ENCODE measurements around the gene EPS8.

The EPS8 gene

DNA sequence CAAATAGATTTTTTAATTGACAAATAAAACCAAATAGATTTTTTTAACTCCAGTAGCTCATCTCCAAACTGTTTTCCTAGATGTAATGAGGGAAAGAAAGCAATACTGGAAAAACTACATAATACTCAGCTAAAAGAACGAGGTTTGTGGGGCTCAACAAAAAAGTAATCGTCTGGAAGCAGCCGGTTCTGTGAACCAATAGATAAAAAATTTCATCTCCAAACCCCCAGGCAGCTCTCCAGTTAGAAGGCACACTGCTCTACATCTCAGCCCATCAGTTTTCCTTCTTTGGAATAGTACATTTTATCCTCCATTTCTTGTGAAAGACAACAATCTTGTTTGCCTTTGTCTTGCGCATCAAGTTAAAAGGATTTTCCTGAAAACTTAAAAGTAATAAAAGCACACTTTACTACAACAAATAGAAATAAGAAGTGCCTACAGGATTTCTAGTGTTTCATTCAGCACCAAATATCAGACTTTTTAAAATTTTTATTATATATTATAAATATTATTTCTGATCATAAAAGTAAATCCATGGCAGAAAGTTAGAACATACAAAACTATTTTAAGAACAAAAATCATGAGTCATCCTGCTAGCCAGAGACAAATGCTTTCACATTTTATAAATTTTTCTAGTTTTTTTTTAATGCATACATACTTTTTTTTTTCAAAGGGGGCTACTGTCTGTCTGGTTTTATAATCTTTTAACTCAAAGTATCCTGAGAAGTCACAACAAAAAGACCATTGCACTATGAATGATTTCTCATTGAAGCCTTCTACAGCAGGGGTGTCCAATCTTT is 67.7 kb downstream of the EPS8 start:
- Histone ChIP-seq H3K79me2 (ENCODE audit: insufficient read depth, low read length) (no peaks in the 10 kb centered on the region), H3K4me1 (ENCODE audit: insufficient read depth, low read length, poor library complexity, severe bottlenecking) (no peaks in the 10 kb centered on the region)

DNA sequence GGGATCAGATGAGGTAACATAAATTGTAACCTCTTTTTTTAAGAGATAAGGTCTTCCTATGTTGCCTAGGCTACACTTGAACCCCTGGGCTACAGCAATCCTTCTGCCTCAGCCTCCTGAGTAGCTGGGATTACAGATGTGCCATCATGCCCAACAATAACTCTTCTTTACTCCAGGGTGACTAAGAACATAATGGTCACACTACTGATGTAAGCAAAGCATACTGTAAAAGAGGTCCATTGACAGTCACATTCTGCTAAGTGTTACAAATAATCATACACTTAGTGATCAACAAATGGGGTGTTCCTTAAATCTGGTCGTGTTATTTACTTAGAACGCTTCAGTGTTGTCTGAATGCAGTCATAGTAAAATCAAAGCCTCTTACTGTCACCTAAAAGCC is 68.9 kb downstream of the EPS8 start:
- Histone ChIP-seq H3K36me3 (ENCODE audit: insufficient read depth, low read length) (no peaks in the 10 kb centered on the region), H3K9ac (ENCODE audit: low read depth, low read length, poor library complexity, severe bottlenecking) (no peak overlapping the region), H2AFZ (ENCODE audit: low read length) (no peak overlapping the region), H3K4me3 (ENCODE audit: low read length, poor library complexity, severe bottlenecking) (no peak overlapping the region), H3K4me1 (ENCODE audit: insufficient read depth, low read length, poor library complexity, severe bottlenecking) (no peaks in the 10 kb centered on the region), H3K79me2 (ENCODE audit: insufficient read depth, low read length) (no peaks in the 10 kb centered on the region), H3K9me2 (replicated peaks; ENCODE audit: low read depth, low read length) (no peaks in the 10 kb centered on the region), H3F3A (ENCODE audit: low read depth) (no peaks in the 10 kb centered on the region), H3K9me3 (ENCODE audit: insufficient read depth, low read depth, low read length) (no peaks in the 10 kb centered on the region), H4K20me1 (ENCODE audit: insufficient read depth, low read length, poor library complexity, severe bottlenecking) (no peaks in the 10 kb centered on the region), H3K4me2 (ENCODE audit: low read depth, low read length, poor library complexity, severe bottlenecking) (no peak overlapping the region), H3K27me3 (ENCODE audit: insufficient read depth, low read length, poor library complexity, severe bottlenecking) (no peaks in the 10 kb centered on the region)
- TF ChIP-seq EZH2phosphoT487 (IDR thresholded peaks at IDR 0.05; ENCODE audit: borderline replicate concordance): no peak
- TF ChIP-seq, protein P1, sequence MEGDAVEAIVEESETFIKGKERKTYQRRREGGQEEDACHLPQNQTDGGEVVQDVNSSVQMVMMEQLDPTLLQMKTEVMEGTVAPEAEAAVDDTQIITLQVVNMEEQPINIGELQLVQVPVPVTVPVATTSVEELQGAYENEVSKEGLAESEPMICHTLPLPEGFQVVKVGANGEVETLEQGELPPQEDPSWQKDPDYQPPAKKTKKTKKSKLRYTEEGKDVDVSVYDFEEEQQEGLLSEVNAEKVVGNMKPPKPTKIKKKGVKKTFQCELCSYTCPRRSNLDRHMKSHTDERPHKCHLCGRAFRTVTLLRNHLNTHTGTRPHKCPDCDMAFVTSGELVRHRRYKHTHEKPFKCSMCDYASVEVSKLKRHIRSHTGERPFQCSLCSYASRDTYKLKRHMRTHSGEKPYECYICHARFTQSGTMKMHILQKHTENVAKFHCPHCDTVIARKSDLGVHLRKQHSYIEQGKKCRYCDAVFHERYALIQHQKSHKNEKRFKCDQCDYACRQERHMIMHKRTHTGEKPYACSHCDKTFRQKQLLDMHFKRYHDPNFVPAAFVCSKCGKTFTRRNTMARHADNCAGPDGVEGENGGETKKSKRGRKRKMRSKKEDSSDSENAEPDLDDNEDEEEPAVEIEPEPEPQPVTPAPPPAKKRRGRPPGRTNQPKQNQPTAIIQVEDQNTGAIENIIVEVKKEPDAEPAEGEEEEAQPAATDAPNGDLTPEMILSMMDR (conservative IDR thresholded peaks at IDR 0.05; ENCODE audit: low read length): no peak

More for the DNA sequence above, 67.7 kb downstream of the EPS8 start:
- Histone ChIP-seq H3K27me3 (ENCODE audit: insufficient read depth, low read length, poor library complexity, severe bottlenecking) (no peaks in the 10 kb centered on the region), H3K4me2 (ENCODE audit: low read depth, low read length, poor library complexity, severe bottlenecking) (no peak overlapping the region), H3K9me3 (ENCODE audit: insufficient read depth, low read depth, low read length) (no peaks in the 10 kb centered on the region), H3K36me3 (ENCODE audit: insufficient read depth, low read length) (no peaks in the 10 kb centered on the region), H2AFZ (ENCODE audit: low read length) (no peak overlapping the region), H4K20me1 (ENCODE audit: insufficient read depth, low read length, poor library complexity, severe bottlenecking) (no peaks in the 10 kb centered on the region), H3K9ac (ENCODE audit: low read depth, low read length, poor library complexity, severe bottlenecking) (no peak overlapping the region), H3F3A (ENCODE audit: low read depth) (no peaks in the 10 kb centered on the region), H3K9me2 (replicated peaks; ENCODE audit: low read depth, low read length) (no peaks in the 10 kb centered on the region), H3K4me3 (ENCODE audit: low read length, poor library complexity, severe bottlenecking) (no peak overlapping the region)
- TF ChIP-seq EZH2phosphoT487 (IDR thresholded peaks at IDR 0.05; ENCODE audit: borderline replicate concordance): no peak
- TF ChIP-seq, protein P1 (conservative IDR thresholded peaks at IDR 0.05; ENCODE audit: low read length): no peak

DNA sequence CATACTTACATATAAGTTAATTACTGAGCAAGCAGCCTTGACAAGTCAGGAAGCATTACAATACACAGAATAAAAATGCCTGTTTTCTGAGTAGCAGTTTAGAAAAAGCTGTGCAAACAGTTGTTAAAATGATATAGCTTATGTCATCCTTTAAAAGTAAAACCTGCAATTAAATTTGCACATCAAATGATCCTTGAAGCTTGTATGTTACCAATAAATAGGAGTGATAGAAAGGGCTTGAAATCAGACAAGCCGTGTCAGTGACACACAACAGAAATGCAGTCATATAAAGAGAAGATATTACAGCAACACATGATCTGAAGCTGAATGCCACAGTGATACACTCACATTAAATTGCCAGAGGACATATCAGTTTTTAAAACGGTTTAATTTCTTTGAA is 70.0 kb downstream of the EPS8 start:
- no peak overlapping the region for H2AFZ ChIP-seq (ENCODE audit: low read length)
- H3K27me3 ChIP-seq (ENCODE audit: insufficient read depth, low read length, poor library complexity, severe bottlenecking): no peaks in the 10 kb centered on the region
- H3F3A ChIP-seq (ENCODE audit: low read depth): no peaks in the 10 kb centered on the region
- no peak overlapping the region for H3K4me3 ChIP-seq (ENCODE audit: low read length, poor library complexity, severe bottlenecking)
- H3K4me1 ChIP-seq (ENCODE audit: insufficient read depth, low read length, poor library complexity, severe bottlenecking): no peaks in the 10 kb centered on the region
- H3K9me3 ChIP-seq (ENCODE audit: insufficient read depth, low read depth, low read length): no peaks in the 10 kb centered on the region
- no peaks in the 10 kb centered on the region for H4K20me1 ChIP-seq (ENCODE audit: insufficient read depth, low read length, poor library complexity, severe bottlenecking)
- no peak overlapping the region for H3K4me2 ChIP-seq (ENCODE audit: low read depth, low read length, poor library complexity, severe bottlenecking)
- no peaks in the 10 kb centered on the region for H3K79me2 ChIP-seq (ENCODE audit: insufficient read depth, low read length)
- no peak overlapping the region for H3K9ac ChIP-seq (ENCODE audit: low read depth, low read length, poor library complexity, severe bottlenecking)
- no peaks in the 10 kb centered on the region for H3K9me2 ChIP-seq (replicated peaks; ENCODE audit: low read depth, low read length)
- no peak for TF ChIP-seq EZH2phosphoT487 (IDR thresholded peaks at IDR 0.05; ENCODE audit: borderline replicate concordance)
- TF ChIP-seq, protein P1 (conservative IDR thresholded peaks at IDR 0.05; ENCODE audit: low read length): no peak
- no peaks in the 10 kb centered on the region for H3K36me3 ChIP-seq (ENCODE audit: insufficient read depth, low read length)
